Neural progenitor cell (in vitro differentiated cells): ENCODE results near the gene RPS28. TPM values are rescaled to one million over a fixed set of nuclear protein-coding genes. Genes with fewer than 3 reads are reported as not detected.
A peak's percentile ranks its signal among the peaks of the same experiment; 100 is the strongest.

Experiments used
- DNase-seq: peaks from one replicate; pipeline ENCODE4 v3.0.0-alpha.2; 2016; ENCODE audit warnings: low spot score
- H2AFZ ChIP-seq: fragments of 200-600 bp; sonication (generic); replicated peaks from 2 replicates; pipeline ENCODE4 v1.6.1; 2016; ENCODE audit warnings: antibody characterized with exemption
- H3F3A ChIP-seq: fragments of 200-600 bp; sonication (generic); 2 replicates; pipeline ENCODE4 v1.6.1; 2016; ENCODE audit warnings: antibody characterized with exemption, low read depth
- H3K27ac ChIP-seq: fragments of 200-600 bp; sonication (generic); 2 replicates; pipeline ENCODE4 v1.5.1; 2016; ENCODE audit warnings: mild to moderate bottlenecking
- H3K27me3 ChIP-seq: fragments of 200-600 bp; sonication (generic); 2 replicates; pipeline ENCODE4 v1.6.1; 2016; ENCODE audit warnings: mild to moderate bottlenecking, moderate library complexity
- H3K36me3 ChIP-seq: fragments of 200-600 bp; sonication (generic); 2 replicates; pipeline ENCODE4 v1.5.1; 2016
- H3K4me1 ChIP-seq: fragments of 200-600 bp; sonication (generic); 2 replicates; pipeline ENCODE4 v1.6.1; 2016; ENCODE audit warnings: mixed run types
- H3K4me2 ChIP-seq: fragments of 200-600 bp; sonication (generic); 2 replicates; pipeline ENCODE4 v1.6.1; 2016
- H3K4me3 ChIP-seq: fragments of 200-600 bp; sonication (generic); 2 replicates; pipeline ENCODE4 v1.5.1; 2016
- H3K79me2 ChIP-seq: fragments of 200-600 bp; sonication (generic); 2 replicates; pipeline ENCODE4 v1.6.1; 2016; ENCODE audit warnings: low read depth
- H3K9ac ChIP-seq: fragments of 200-600 bp; sonication (generic); 2 replicates; pipeline ENCODE4 v1.6.1; 2016
- H3K9me3 ChIP-seq: fragments of 200-600 bp; sonication (generic); 2 replicates; pipeline ENCODE4 v1.5.1; 2016; ENCODE audit warnings: low read depth
- H4K20me1 ChIP-seq: fragments of 200-600 bp; sonication (generic); 2 replicates; pipeline ENCODE4 v1.6.1; 2016; ENCODE audit warnings: low read depth
- H3K27ac Mint-ChIP-seq: 3 replicates; pipeline ENCODE4 v1.8.0; 2021; ENCODE audit warnings: mixed read lengths
- H3K27me3 Mint-ChIP-seq: 2 replicates; pipeline ENCODE4 v1.8.0; 2022; ENCODE audit warnings: low read depth, mild to moderate bottlenecking, inconsistent platforms, moderate library complexity, mixed read lengths; ENCODE audit not compliant: insufficient read depth
- H3K36me3 Mint-ChIP-seq: 3 replicates; pipeline ENCODE4 v1.8.0; 2021; ENCODE audit warnings: mixed read lengths
- H3K4me1 Mint-ChIP-seq: 3 replicates; pipeline ENCODE4 v1.8.0; 2021; ENCODE audit warnings: mixed read lengths
- H3K4me3 Mint-ChIP-seq: 3 replicates; pipeline ENCODE4 v1.8.0; 2021; ENCODE audit warnings: mild to moderate bottlenecking, moderate library complexity, mixed read lengths
- H3K9me3 Mint-ChIP-seq: 3 replicates; pipeline ENCODE4 v1.8.0; 2020; ENCODE audit warnings: mixed read lengths
- EZH2 ChIP-seq: fragments of 200-600 bp; sonication (generic); IDR thresholded peaks from 2 replicates; pipeline ENCODE4 v1.6.1; 2017; ENCODE audit warnings: antibody characterized with exemption, mild to moderate bottlenecking, moderate library complexity
- EZH2phosphoT487 ChIP-seq: fragments of 200-600 bp; sonication (generic); IDR thresholded peaks from 2 replicates; pipeline ENCODE4 v1.6.1; 2017; ENCODE audit warnings: antibody characterized with exemption
- total RNA-seq: library from RNA; depleted of rRNA; stranded (reverse); fragments of >200 nt; gene quantifications from 2 replicates; pipeline ENCODE4 v1.2.3, GENCODE V29; 2015; ENCODE audit warnings: low replicate concordance
- TF ChIP-seq, protein P1 (sequence below): fragments of 200-600 bp; sonication (generic); IDR thresholded peaks from 2 replicates; pipeline ENCODE4 v1.5.1; 2017; ENCODE audit warnings: antibody characterized with exemption, mild to moderate bottlenecking

The RPS28 gene
- total RNA-seq, 1 donor from 2014 or later = 296 TPM

DNA sequence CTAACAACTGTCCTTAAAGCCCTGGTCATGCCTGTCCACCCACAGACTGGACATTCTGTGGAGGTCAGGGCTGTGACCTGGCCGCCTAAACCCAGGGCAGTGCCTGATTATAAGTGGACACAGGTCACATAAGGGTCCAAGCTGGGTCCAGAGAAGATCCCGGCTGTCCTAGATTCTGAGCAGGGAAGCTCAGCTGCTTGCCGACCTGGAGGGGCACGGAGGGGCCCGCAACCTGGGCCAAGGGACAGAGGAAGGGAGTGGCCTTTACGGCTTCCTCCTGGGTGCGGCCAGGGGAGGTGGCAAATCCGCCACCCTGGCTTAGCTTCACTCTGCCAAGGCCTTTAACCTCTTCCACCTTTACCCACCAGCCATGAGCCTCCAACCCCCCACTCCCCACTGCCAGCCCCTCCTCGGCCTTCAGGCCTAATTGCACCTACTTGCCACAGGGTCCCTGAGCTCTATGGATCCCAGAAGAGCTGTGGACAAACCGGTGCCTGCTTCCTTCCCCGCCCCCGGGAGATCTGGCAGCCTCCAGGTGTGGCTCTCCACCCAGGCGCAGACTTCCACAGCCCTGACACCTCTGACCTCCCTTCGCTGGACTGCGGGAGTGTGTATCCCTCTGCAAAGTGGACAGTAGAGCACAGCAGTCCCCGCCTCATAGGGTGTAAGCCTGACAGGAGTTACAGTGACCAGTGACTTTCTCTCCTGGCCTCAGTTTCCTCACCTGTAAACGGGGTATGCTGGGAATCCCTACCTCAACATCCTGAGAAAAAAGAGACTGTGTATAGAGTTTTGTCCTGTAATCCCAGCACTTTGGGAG, 14.9 kb upstream of the RPS28 start:
- H3K27ac ChIP-seq = no peak overlapping the region
- H3K4me2 ChIP-seq = no peak overlapping the region
- Mint-ChIP-seq H3K27me3 (peaks cover 12% of the 10 kb centered on the region), H3K4me1 (peaks cover 24% of the 10 kb centered on the region), H3K4me3 (peak overlapping the region; percentile 92), H3K9me3 (no peaks in the 10 kb centered on the region), H3K27ac (no peak overlapping the region), H3K36me3 (peaks cover 2% of the 10 kb centered on the region)
- H3K9me3 ChIP-seq = no peaks in the 10 kb centered on the region
- no peaks in the 10 kb centered on the region for H3K36me3 ChIP-seq
- TF ChIP-seq EZH2 (no peak), EZH2phosphoT487 (no peak)
- TF ChIP-seq, protein P1, sequence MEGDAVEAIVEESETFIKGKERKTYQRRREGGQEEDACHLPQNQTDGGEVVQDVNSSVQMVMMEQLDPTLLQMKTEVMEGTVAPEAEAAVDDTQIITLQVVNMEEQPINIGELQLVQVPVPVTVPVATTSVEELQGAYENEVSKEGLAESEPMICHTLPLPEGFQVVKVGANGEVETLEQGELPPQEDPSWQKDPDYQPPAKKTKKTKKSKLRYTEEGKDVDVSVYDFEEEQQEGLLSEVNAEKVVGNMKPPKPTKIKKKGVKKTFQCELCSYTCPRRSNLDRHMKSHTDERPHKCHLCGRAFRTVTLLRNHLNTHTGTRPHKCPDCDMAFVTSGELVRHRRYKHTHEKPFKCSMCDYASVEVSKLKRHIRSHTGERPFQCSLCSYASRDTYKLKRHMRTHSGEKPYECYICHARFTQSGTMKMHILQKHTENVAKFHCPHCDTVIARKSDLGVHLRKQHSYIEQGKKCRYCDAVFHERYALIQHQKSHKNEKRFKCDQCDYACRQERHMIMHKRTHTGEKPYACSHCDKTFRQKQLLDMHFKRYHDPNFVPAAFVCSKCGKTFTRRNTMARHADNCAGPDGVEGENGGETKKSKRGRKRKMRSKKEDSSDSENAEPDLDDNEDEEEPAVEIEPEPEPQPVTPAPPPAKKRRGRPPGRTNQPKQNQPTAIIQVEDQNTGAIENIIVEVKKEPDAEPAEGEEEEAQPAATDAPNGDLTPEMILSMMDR = no peak
- no peaks in the 10 kb centered on the region for H3K27me3 ChIP-seq
- H3K9ac ChIP-seq = no peak overlapping the region
- peaks cover 12% of the 10 kb centered on the region for H3K79me2 ChIP-seq
- DNase-seq = no peak
- no peak overlapping the region for H3K4me3 ChIP-seq
- H3K4me1 ChIP-seq = peaks cover 13% of the 10 kb centered on the region
- peaks cover 21% of the 10 kb centered on the region for H3F3A ChIP-seq
- peaks cover 10% of the 10 kb centered on the region for H4K20me1 ChIP-seq
- no peak overlapping the region for H2AFZ ChIP-seq

DNA sequence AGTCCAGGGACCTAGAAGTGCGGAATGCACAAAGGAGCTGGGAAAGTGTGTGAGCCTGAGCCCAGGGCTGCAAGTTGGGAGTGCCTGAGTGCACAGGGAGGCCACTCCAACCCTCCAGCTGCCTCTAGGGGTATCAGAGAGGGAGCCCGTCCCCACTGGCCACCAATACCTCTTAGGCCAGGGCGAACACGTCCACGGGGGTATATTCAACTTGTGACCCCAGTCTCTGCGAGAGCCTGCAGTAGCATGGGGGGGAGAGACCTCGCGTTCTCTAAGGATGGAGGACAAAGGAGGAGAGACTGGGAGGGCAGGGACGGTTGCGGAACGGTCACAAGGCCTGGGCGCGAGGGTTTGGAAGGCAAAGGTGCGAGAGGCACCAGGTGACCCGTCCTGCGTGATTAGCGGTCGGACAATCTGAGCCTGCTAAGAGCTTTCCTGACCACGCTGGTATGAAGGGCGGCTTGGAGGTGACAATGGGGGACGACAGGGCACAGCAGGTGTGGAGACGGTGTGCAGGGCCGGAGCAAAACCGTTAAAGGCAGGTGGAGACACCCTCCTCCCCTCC, 13.8 kb upstream of the RPS28 start:
- Histone ChIP-seq H3K9me3 (no peaks in the 10 kb centered on the region), H3K4me3 (peak overlapping the region; percentile 57), H2AFZ (peak overlapping the region; percentile 2), H3K9ac (no peak overlapping the region), H3K79me2 (peaks cover 12% of the 10 kb centered on the region), H3F3A (peaks cover 21% of the 10 kb centered on the region), H4K20me1 (peaks cover 10% of the 10 kb centered on the region), H3K27ac (no peak overlapping the region), H3K4me2 (peak overlapping the region; percentile 95), H3K4me1 (peaks cover 13% of the 10 kb centered on the region), H3K27me3 (no peaks in the 10 kb centered on the region), H3K36me3 (no peaks in the 10 kb centered on the region)
- Mint-ChIP-seq H3K4me3 (peak overlapping the region; percentile 92), H3K36me3 (peaks cover 2% of the 10 kb centered on the region), H3K27ac (peak overlapping the region; percentile 54), H3K27me3 (peaks cover 12% of the 10 kb centered on the region), H3K9me3 (no peaks in the 10 kb centered on the region), H3K4me1 (peaks cover 24% of the 10 kb centered on the region)
- TF ChIP-seq EZH2phosphoT487 (no peak), EZH2 (no peak)
- TF ChIP-seq, protein P1 = no peak
- DNase-seq = peak; percentile 49

DNA sequence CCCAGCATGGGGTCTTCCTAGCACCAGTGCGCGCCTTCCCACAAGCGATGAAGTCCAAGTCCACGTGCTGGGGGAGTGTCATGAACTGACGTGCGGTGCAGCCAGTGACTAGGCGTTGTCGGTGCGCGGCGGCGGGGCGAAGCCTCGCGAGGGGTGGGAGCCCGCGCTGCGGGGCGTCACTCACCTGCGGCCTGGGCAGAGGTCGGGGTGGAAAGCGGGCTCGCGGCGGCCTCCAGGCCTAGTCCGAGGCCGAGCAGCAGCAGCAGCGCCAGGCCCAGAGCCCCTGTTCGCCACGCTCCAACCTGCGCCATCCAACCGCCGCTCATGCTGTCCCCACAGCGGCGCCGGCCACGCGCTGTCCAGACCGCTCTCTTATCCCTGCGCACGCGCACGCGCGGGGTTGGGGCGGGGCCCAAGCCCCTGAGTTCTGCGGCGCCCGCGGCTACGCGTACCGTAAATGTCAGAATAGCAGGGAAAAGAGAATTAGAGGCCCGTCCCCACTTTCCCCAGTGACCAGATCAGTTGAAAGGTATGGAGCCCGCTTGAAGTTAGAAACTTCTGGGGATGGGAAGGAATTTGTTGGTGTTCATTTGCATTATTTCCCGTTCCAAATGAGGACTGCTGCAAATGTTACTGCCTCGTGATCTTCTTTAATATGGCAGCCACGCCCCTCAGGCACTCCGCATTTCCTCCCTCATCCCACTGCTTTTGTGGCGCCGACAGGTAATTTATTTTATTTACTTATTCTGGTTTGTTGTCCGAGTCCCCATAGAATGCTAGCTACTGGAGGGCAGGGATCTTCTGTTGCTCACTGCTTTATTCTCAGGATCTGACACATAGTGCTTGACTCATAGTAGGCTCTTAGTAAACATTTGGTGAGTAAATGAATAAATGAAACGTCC, 13.1 kb upstream of the RPS28 start, which contains the start of gene CD320:
Gene CD320, minus strand, starts transcription at position 394 of the 902 bp plus-strand sequence. Its CDS starts 68 bp downstream, at position 326.
- Histone ChIP-seq H3K4me1 (peaks cover 13% of the 10 kb centered on the region), H3K27ac (no peak within 1 kb of the TSS), H3K4me3 (peak within 1 kb of the TSS; percentile 57), H3K4me2 (peak within 1 kb of the TSS; percentile 95), H2AFZ (peak within 1 kb of the TSS; percentile 2), H3K9me3 (no peaks in the 10 kb centered on the region), H3F3A (peaks cover 21% of the 10 kb centered on the region), H3K36me3 (no peaks in the 10 kb centered on the region), H3K9ac (no peak within 1 kb of the TSS), H4K20me1 (peaks cover 10% of the 10 kb centered on the region), H3K27me3 (no peaks in the 10 kb centered on the region), H3K79me2 (peaks cover 12% of the 10 kb centered on the region)
- TF ChIP-seq EZH2phosphoT487 (no peak), EZH2 (no peak)
- TF ChIP-seq, protein P1 = no peak
- H3K4me3 Mint-ChIP-seq = peak within 1 kb of the TSS; percentile 92
- peak within 1 kb of the TSS; percentile 54 for H3K27ac Mint-ChIP-seq
- H3K36me3 Mint-ChIP-seq = peaks cover 2% of the 10 kb centered on the region
- peaks cover 24% of the 10 kb centered on the region for H3K4me1 Mint-ChIP-seq
- no peaks in the 10 kb centered on the region for H3K9me3 Mint-ChIP-seq
- DNase-seq = peak; percentile 95
- peaks cover 12% of the 10 kb centered on the region for H3K27me3 Mint-ChIP-seq
